ENCODE data around the gene OCEL1. TPM values are rescaled to one million over a fixed set of nuclear protein-coding genes. Genes with fewer than 3 reads are reported as not detected.
"Not testable (repeated sequence)": the region's sequence is repeated elsewhere in the genome, so short reads cannot be mapped to it uniquely, and the experiment has no call there.

Gene OCEL1
- 10 to 100 TPM; 23.3 to 27.4 TPM for total RNA-seq

GRCh38 chr19:17226002-17226933 lies at the start of gene OCEL1:
Gene OCEL1, plus strand, starts transcription at chr19:17226226. Its CDS starts 22 bp downstream, at chr19:17226248.
- H3K27ac Mint-ChIP-seq, result peak within 1 kb of the TSS; percentile 99
- CTCF ChIA-PET, result interaction anchor here (0.6 to 2.5 kb wide), 12 partner anchors 8 to 159 kb away, joined by 3 to 14 read pairs (median 4); partner anchors contain the start of genes BABAM1 and USE1
- no peaks in the 10 kb centered on the region for H3K9me3 Mint-ChIP-seq (ENCODE audit: low read depth)
- no peaks in the 10 kb centered on the region for H3K27me3 Mint-ChIP-seq
- peaks cover 11% of the 10 kb centered on the region for H3K4me1 Mint-ChIP-seq
- ATAC-seq (peak; percentile 95), DNase-seq (peak; percentile 99)
- peak within 1 kb of the TSS; percentile 91 for H3K4me3 Mint-ChIP-seq
- no peaks in the 10 kb centered on the region for H3K36me3 Mint-ChIP-seq

GRCh38 chr19:17178291-17178690 lies 47.7 kb upstream of the OCEL1 start:
- Mint-ChIP-seq H3K27ac (no peak overlapping the region), H3K27me3 (no peaks in the 10 kb centered on the region), H3K36me3 (peaks cover 45% of the 10 kb centered on the region), H3K4me3 (no peak overlapping the region), H3K4me1 (peaks cover 22% of the 10 kb centered on the region), H3K9me3 (ENCODE audit: low read depth) (no peaks in the 10 kb centered on the region)
- DNase-seq (no peak), ATAC-seq (no peak)
- CTCF ChIA-PET, result interaction anchor here (0.7 kb wide), 1 partner anchor 33 kb away, joined by 4 read pairs; no protein-coding TSS in a partner anchor

GRCh38 chr19:17180997-17181702 lies 44.9 kb upstream of the OCEL1 start:
- CTCF ChIA-PET, result interaction anchor here (3.6 kb wide), 1 partner anchor 56 kb away, joined by 20 read pairs; no protein-coding TSS in a partner anchor
- H3K4me3 Mint-ChIP-seq, result no peak overlapping the region
- no peak for ATAC-seq
- no peaks in the 10 kb centered on the region for H3K9me3 Mint-ChIP-seq (ENCODE audit: low read depth)
- H3K36me3 Mint-ChIP-seq, result peaks cover 52% of the 10 kb centered on the region
- no peak for DNase-seq
- H3K27ac Mint-ChIP-seq, result peak overlapping the region; percentile 96
- peaks cover 45% of the 10 kb centered on the region for H3K4me1 Mint-ChIP-seq
- no peaks in the 10 kb centered on the region for H3K27me3 Mint-ChIP-seq

GRCh38 chr19:17183271-17183761 lies 42.7 kb upstream of the OCEL1 start:
- Mint-ChIP-seq H3K36me3 (peaks cover 55% of the 10 kb centered on the region), H3K27ac (peak overlapping the region; percentile 96)
- peak; percentile 27 for ATAC-seq

GRCh38 chr19:17183858-17184321 lies 42.1 kb upstream of the OCEL1 start:
- Mint-ChIP-seq H3K4me1 (peaks cover 53% of the 10 kb centered on the region), H3K9me3 (ENCODE audit: low read depth) (no peaks in the 10 kb centered on the region), H3K36me3 (peaks cover 56% of the 10 kb centered on the region), H3K27ac (peak overlapping the region; percentile 96), H3K27me3 (no peaks in the 10 kb centered on the region), H3K4me3 (peak overlapping the region; percentile 77)
- ATAC-seq, result peak; percentile 68
- DNase-seq, result peak; percentile 76
- CTCF ChIA-PET, result interaction anchor here (0.9 to 3.6 kb wide), 25 partner anchors 10 to 202 kb away, joined by 3 to 26 read pairs (median 4); partner anchors contain the start of genes HAUS8, MYO9B, OCEL1 and USE1

More at GRCh38 chr19:17183271-17183761, 42.7 kb upstream of the OCEL1 start:
- H3K4me3 Mint-ChIP-seq, result peak overlapping the region; percentile 77
- CTCF ChIA-PET, result interaction anchor here (1.0 to 3.6 kb wide), 23 partner anchors 9 to 203 kb away, joined by 3 to 26 read pairs (median 5); partner anchors contain the start of genes HAUS8, MYO9B, OCEL1 and USE1
- H3K27me3 Mint-ChIP-seq, result no peaks in the 10 kb centered on the region
- no peaks in the 10 kb centered on the region for H3K9me3 Mint-ChIP-seq (ENCODE audit: low read depth)
- H3K4me1 Mint-ChIP-seq, result peaks cover 53% of the 10 kb centered on the region
- DNase-seq, result peak; percentile 68

- H3K27me3 Mint-ChIP-seq, result no peaks in the 10 kb centered on the region
- peaks cover 57% of the 10 kb centered on the region for H3K36me3 Mint-ChIP-seq
- peak overlapping the region; percentile 96 for H3K27ac Mint-ChIP-seq
- peaks cover 53% of the 10 kb centered on the region for H3K4me1 Mint-ChIP-seq
- ATAC-seq, result peak; percentile 89
- H3K9me3 Mint-ChIP-seq (ENCODE audit: low read depth), result no peaks in the 10 kb centered on the region
- CTCF ChIA-PET, result interaction anchor here (0.9 to 3.6 kb wide), 24 partner anchors 10 to 202 kb away, joined by 3 to 26 read pairs (median 4); partner anchors contain the start of genes HAUS8, MYO9B, OCEL1 and USE1
- peak overlapping the region; percentile 77 for H3K4me3 Mint-ChIP-seq
- DNase-seq, result peak; percentile 91
Observed at GRCh38 chr19:17184371-17184841, 41.6 kb upstream of the OCEL1 start.

GRCh38 chr19:17185590-17185989 lies 40.4 kb upstream of the OCEL1 start:
- H3K36me3 Mint-ChIP-seq, result peaks cover 59% of the 10 kb centered on the region

GRCh38 chr19:17191736-17192135 lies 34.3 kb upstream of the OCEL1 start:
- ATAC-seq; H3K27me3 Mint-ChIP-seq; H3K4me3 Mint-ChIP-seq; H3K27ac Mint-ChIP-seq; H3K4me1 Mint-ChIP-seq; CTCF ChIA-PET; DNase-seq; H3K9me3 Mint-ChIP-seq (ENCODE audit: low read depth): not testable (repeated sequence)
- H3K36me3 Mint-ChIP-seq, result peaks cover 50% of the 10 kb centered on the region

More at GRCh38 chr19:17185590-17185989, 40.4 kb upstream of the OCEL1 start:
- H3K27ac Mint-ChIP-seq, result peak overlapping the region; percentile 74
- no peaks in the 10 kb centered on the region for H3K27me3 Mint-ChIP-seq
- peaks cover 53% of the 10 kb centered on the region for H3K4me1 Mint-ChIP-seq
- CTCF ChIA-PET, result interaction anchor here (0.9 to 3.6 kb wide), 5 partner anchors 28 to 118 kb away, joined by 3 to 26 read pairs (median 4); partner anchors contain the start of genes HAUS8 and MYO9B
- H3K4me3 Mint-ChIP-seq, result peak overlapping the region; percentile 56
- ATAC-seq, result no peak
- no peak for DNase-seq
- H3K9me3 Mint-ChIP-seq (ENCODE audit: low read depth), result no peaks in the 10 kb centered on the region

- H3K27ac Mint-ChIP-seq, result no peak overlapping the region
- no peak overlapping the region for H3K4me3 Mint-ChIP-seq
- CTCF ChIA-PET, result interaction anchor here (1.0 kb wide), 1 partner anchor 11 kb away, joined by 3 read pairs; no protein-coding TSS in a partner anchor
- no peak for DNase-seq
- H3K36me3 Mint-ChIP-seq, result peaks cover 49% of the 10 kb centered on the region
- ATAC-seq, result no peak
- peaks cover 2% of the 10 kb centered on the region for H3K4me1 Mint-ChIP-seq
- H3K27me3 Mint-ChIP-seq, result no peaks in the 10 kb centered on the region
- no peaks in the 10 kb centered on the region for H3K9me3 Mint-ChIP-seq (ENCODE audit: low read depth)
Observed at GRCh38 chr19:17192751-17193150, 33.3 kb upstream of the OCEL1 start.

GRCh38 chr19:17194608-17195007 lies 31.4 kb upstream of the OCEL1 start:
- Mint-ChIP-seq H3K27me3 (no peaks in the 10 kb centered on the region), H3K27ac (no peak overlapping the region), H3K36me3 (peaks cover 46% of the 10 kb centered on the region), H3K9me3 (ENCODE audit: low read depth) (no peaks in the 10 kb centered on the region), H3K4me3 (no peak overlapping the region), H3K4me1 (peaks cover 2% of the 10 kb centered on the region)
- CTCF ChIA-PET, result no interaction called here
- ATAC-seq, result no peak
- no peak for DNase-seq

GRCh38 chr19:17195106-17195505 lies 30.9 kb upstream of the OCEL1 start:
- Mint-ChIP-seq H3K27ac (no peak overlapping the region), H3K4me1 (peaks cover 2% of the 10 kb centered on the region), H3K9me3 (ENCODE audit: low read depth) (no peaks in the 10 kb centered on the region), H3K36me3 (peaks cover 46% of the 10 kb centered on the region), H3K27me3 (no peaks in the 10 kb centered on the region), H3K4me3 (no peak overlapping the region)
- CTCF ChIA-PET, result no interaction called here
- no peak for DNase-seq
- ATAC-seq, result no peak

GRCh38 chr19:17196610-17197009 lies 29.4 kb upstream of the OCEL1 start:
- peaks cover 49% of the 10 kb centered on the region for H3K36me3 Mint-ChIP-seq
- H3K4me3 Mint-ChIP-seq, result no peak overlapping the region
- no peaks in the 10 kb centered on the region for H3K27me3 Mint-ChIP-seq
- no peaks in the 10 kb centered on the region for H3K9me3 Mint-ChIP-seq (ENCODE audit: low read depth)
- H3K27ac Mint-ChIP-seq, result peak overlapping the region; percentile 8
- peaks cover 2% of the 10 kb centered on the region for H3K4me1 Mint-ChIP-seq
- DNase-seq, result no peak
- CTCF ChIA-PET, result no interaction called here
- ATAC-seq, result no peak

Measured in activated CD8-positive, alpha-beta memory T cell treated with anti-CD3 and anti-CD28 coated beads, Interleukin-2, amount 10 ng/mL, durations not matched to agents 7 days and 5 days (primary cell).